ENCODE data around the gene OSBP2.

Gene OSBP2

GRCh38 chr22:30855677-30856518, 161.2 kb downstream of the OSBP2 start:
- H3K27ac ChIP-seq: no peak overlapping the region
- H3K36me3 ChIP-seq (ENCODE audit: insufficient read depth, low read length): no peaks in the 10 kb centered on the region
- no peaks in the 10 kb centered on the region for H3K9me3 ChIP-seq (ENCODE audit: low read depth, low read length)
- no peak overlapping the region for H3K9ac ChIP-seq (ENCODE audit: insufficient read length)
- DNase-seq (ENCODE audit: low read depth, low spot score): no peak
- TF ChIP-seq FOXP2 (optimal IDR thresholded peaks at IDR 0.05; ENCODE audit: control extremely low read depth, extremely low read length, insufficient read depth): no peak
- no peak for TF ChIP-seq EZH2 (IDR thresholded peaks at IDR 0.05)
- no peak for TF ChIP-seq POLR2AphosphoS5 (IDR thresholded peaks at IDR 0.05; ENCODE audit: borderline replicate concordance, low read depth, low read length)
- H3K4me3 ChIP-seq: no peak overlapping the region

GRCh38 chr22:30856741-30857502, 162.2 kb downstream of the OSBP2 start:
- no peak for TF ChIP-seq FOXP2 (optimal IDR thresholded peaks at IDR 0.05; ENCODE audit: control extremely low read depth, extremely low read length, insufficient read depth)
- Histone ChIP-seq H3K27ac (no peak overlapping the region), H3K9ac (ENCODE audit: insufficient read length) (no peak overlapping the region), H3K4me3 (no peak overlapping the region), H3K36me3 (ENCODE audit: insufficient read depth, low read length) (no peaks in the 10 kb centered on the region), H3K9me3 (ENCODE audit: low read depth, low read length) (no peaks in the 10 kb centered on the region)
- DNase-seq (ENCODE audit: low read depth, low spot score): no peak

- Histone ChIP-seq H3K27ac (no peak overlapping the region), H3K4me3 (no peak overlapping the region), H3K9me3 (ENCODE audit: low read depth, low read length) (no peaks in the 10 kb centered on the region), H3K9ac (ENCODE audit: insufficient read length) (no peak overlapping the region), H3K36me3 (ENCODE audit: insufficient read depth, low read length) (no peaks in the 10 kb centered on the region)
- no peak for DNase-seq (ENCODE audit: low read depth, low spot score)
- TF ChIP-seq POLR2AphosphoS5 (IDR thresholded peaks at IDR 0.05; ENCODE audit: borderline replicate concordance, low read depth, low read length) (no peak), EZH2 (IDR thresholded peaks at IDR 0.05) (no peak), FOXP2 (optimal IDR thresholded peaks at IDR 0.05; ENCODE audit: control extremely low read depth, extremely low read length, insufficient read depth) (no peak)
Measured at GRCh38 chr22:30857791-30858190, 163.1 kb downstream of the OSBP2 start.

- TF ChIP-seq EZH2 (IDR thresholded peaks at IDR 0.05) (no peak), POLR2AphosphoS5 (IDR thresholded peaks at IDR 0.05; ENCODE audit: borderline replicate concordance, low read depth, low read length) (no peak), FOXP2 (optimal IDR thresholded peaks at IDR 0.05; ENCODE audit: control extremely low read depth, extremely low read length, insufficient read depth) (no peak)
- H3K9me3 ChIP-seq (ENCODE audit: low read depth, low read length): no peaks in the 10 kb centered on the region
- no peaks in the 10 kb centered on the region for H3K36me3 ChIP-seq (ENCODE audit: insufficient read depth, low read length)
- no peak overlapping the region for H3K9ac ChIP-seq (ENCODE audit: insufficient read length)
- no peak overlapping the region for H3K27ac ChIP-seq
- no peak overlapping the region for H3K4me3 ChIP-seq
- DNase-seq (ENCODE audit: low read depth, low spot score): no peak
Measured at GRCh38 chr22:30858976-30859713, 164.5 kb downstream of the OSBP2 start.

GRCh38 chr22:30859714-30860095, 165.0 kb downstream of the OSBP2 start:
- no peak overlapping the region for H3K27ac ChIP-seq
- no peaks in the 10 kb centered on the region for H3K36me3 ChIP-seq (ENCODE audit: insufficient read depth, low read length)
- DNase-seq (ENCODE audit: low read depth, low spot score): no peak
- H3K9me3 ChIP-seq (ENCODE audit: low read depth, low read length): no peaks in the 10 kb centered on the region
- TF ChIP-seq FOXP2 (optimal IDR thresholded peaks at IDR 0.05; ENCODE audit: control extremely low read depth, extremely low read length, insufficient read depth) (no peak), POLR2AphosphoS5 (IDR thresholded peaks at IDR 0.05; ENCODE audit: borderline replicate concordance, low read depth, low read length) (no peak), EZH2 (IDR thresholded peaks at IDR 0.05) (no peak)
- H3K4me3 ChIP-seq: no peak overlapping the region
- H3K9ac ChIP-seq (ENCODE audit: insufficient read length): no peak overlapping the region

- DNase-seq (ENCODE audit: low read depth, low spot score): no peak
- Histone ChIP-seq H3K9ac (ENCODE audit: insufficient read length) (no peak overlapping the region), H3K36me3 (ENCODE audit: insufficient read depth, low read length) (no peaks in the 10 kb centered on the region), H3K27ac (peak overlapping the region; percentile 71), H3K9me3 (ENCODE audit: low read depth, low read length) (no peaks in the 10 kb centered on the region), H3K4me3 (no peak overlapping the region; the same call in 1 of the 2 replicates)
- TF ChIP-seq EZH2 (IDR thresholded peaks at IDR 0.05) (no peak), POLR2AphosphoS5 (IDR thresholded peaks at IDR 0.05; ENCODE audit: borderline replicate concordance, low read depth, low read length) (no peak), FOXP2 (optimal IDR thresholded peaks at IDR 0.05; ENCODE audit: control extremely low read depth, extremely low read length, insufficient read depth) (no peak)
Measured at GRCh38 chr22:30860176-30861105, 165.8 kb downstream of the OSBP2 start.

- TF ChIP-seq POLR2AphosphoS5 (IDR thresholded peaks at IDR 0.05; ENCODE audit: borderline replicate concordance, low read depth, low read length): peak; percentile 31; the same call in 1 of the 2 replicates
- peak; percentile 51 for TF ChIP-seq FOXP2 (optimal IDR thresholded peaks at IDR 0.05; ENCODE audit: control extremely low read depth, extremely low read length, insufficient read depth)
- TF ChIP-seq EZH2 (IDR thresholded peaks at IDR 0.05): no peak
- Histone ChIP-seq H3K9me3 (ENCODE audit: low read depth, low read length) (no peaks in the 10 kb centered on the region), H3K36me3 (ENCODE audit: insufficient read depth, low read length) (no peaks in the 10 kb centered on the region), H3K27ac (peak overlapping the region; percentile 71), H3K9ac (ENCODE audit: insufficient read length) (no peak overlapping the region), H3K4me3 (peak overlapping the region; percentile 52)
- DNase-seq (ENCODE audit: low read depth, low spot score): peak; percentile 75
Measured at GRCh38 chr22:30861131-30861530, 166.5 kb downstream of the OSBP2 start.
